Measurements from ENCODE around the gene KLHDC9.

Gene KLHDC9

GRCh38 chr1:161088587-161089110 is 9.5 kb upstream of the KLHDC9 start:
- H3K4me1 ChIP-seq (ENCODE audit: control insufficient read depth, insufficient read depth, low read length), result peaks cover 27% of the 10 kb centered on the region
- no peak overlapping the region for H3K27ac ChIP-seq (ENCODE audit: low read depth, low read length)
- no peaks in the 10 kb centered on the region for H3K36me3 ChIP-seq (ENCODE audit: control insufficient read depth, insufficient read depth, low read length)
- H3K9me3 ChIP-seq (ENCODE audit: control insufficient read depth, insufficient read depth, low read depth, low read length), result no peaks in the 10 kb centered on the region
- no peaks in the 10 kb centered on the region for H3K27me3 ChIP-seq (ENCODE audit: control insufficient read depth, insufficient read depth, low read length)
- no peak overlapping the region for H3K4me3 ChIP-seq (ENCODE audit: low read depth, low read length)
- H3K9ac ChIP-seq (ENCODE audit: low read length), result no peak overlapping the region

GRCh38 chr1:161089251-161089924 is 8.8 kb upstream of the KLHDC9 start, which contains the start of gene NECTIN4:
TSS of gene NECTIN4 (minus strand) at chr1:161089558. CDS start at chr1:161089296, 262 bp downstream.
- H3K27me3 ChIP-seq (ENCODE audit: control insufficient read depth, insufficient read depth, low read length), result no peaks in the 10 kb centered on the region
- no peaks in the 10 kb centered on the region for H3K9me3 ChIP-seq (ENCODE audit: control insufficient read depth, insufficient read depth, low read depth, low read length)
- peaks cover 20% of the 10 kb centered on the region for H3K4me1 ChIP-seq (ENCODE audit: control insufficient read depth, insufficient read depth, low read length)
- H3K9ac ChIP-seq (ENCODE audit: low read length), result no peak within 1 kb of the TSS
- no peak within 1 kb of the TSS for H3K27ac ChIP-seq (ENCODE audit: low read depth, low read length)
- H3K4me3 ChIP-seq (ENCODE audit: low read depth, low read length), result no peak within 1 kb of the TSS
- no peaks in the 10 kb centered on the region for H3K36me3 ChIP-seq (ENCODE audit: control insufficient read depth, insufficient read depth, low read length)

GRCh38 chr1:161089938-161090337 is 8.2 kb upstream of the KLHDC9 start:
- Histone ChIP-seq H3K4me3 (ENCODE audit: low read depth, low read length) (no peak overlapping the region), H3K9me3 (ENCODE audit: control insufficient read depth, insufficient read depth, low read depth, low read length) (no peaks in the 10 kb centered on the region), H3K27me3 (ENCODE audit: control insufficient read depth, insufficient read depth, low read length) (no peaks in the 10 kb centered on the region), H3K9ac (ENCODE audit: low read length) (no peak overlapping the region), H3K4me1 (ENCODE audit: control insufficient read depth, insufficient read depth, low read length) (peaks cover 17% of the 10 kb centered on the region), H3K27ac (ENCODE audit: low read depth, low read length) (no peak overlapping the region), H3K36me3 (ENCODE audit: control insufficient read depth, insufficient read depth, low read length) (no peaks in the 10 kb centered on the region)

GRCh38 chr1:161090617-161091016 is 7.5 kb upstream of the KLHDC9 start:
- Histone ChIP-seq H3K9me3 (ENCODE audit: control insufficient read depth, insufficient read depth, low read depth, low read length) (no peaks in the 10 kb centered on the region), H3K27ac (ENCODE audit: low read depth, low read length) (no peak overlapping the region), H3K4me3 (ENCODE audit: low read depth, low read length) (no peak overlapping the region), H3K4me1 (ENCODE audit: control insufficient read depth, insufficient read depth, low read length) (peaks cover 11% of the 10 kb centered on the region), H3K36me3 (ENCODE audit: control insufficient read depth, insufficient read depth, low read length) (no peaks in the 10 kb centered on the region), H3K9ac (ENCODE audit: low read length) (no peak overlapping the region), H3K27me3 (ENCODE audit: control insufficient read depth, insufficient read depth, low read length) (no peaks in the 10 kb centered on the region)

GRCh38 chr1:161091093-161091492 is 7.1 kb upstream of the KLHDC9 start:
- Histone ChIP-seq H3K9me3 (ENCODE audit: control insufficient read depth, insufficient read depth, low read depth, low read length) (no peaks in the 10 kb centered on the region), H3K4me1 (ENCODE audit: control insufficient read depth, insufficient read depth, low read length) (peaks cover 8% of the 10 kb centered on the region), H3K36me3 (ENCODE audit: control insufficient read depth, insufficient read depth, low read length) (no peaks in the 10 kb centered on the region), H3K27me3 (ENCODE audit: control insufficient read depth, insufficient read depth, low read length) (no peaks in the 10 kb centered on the region), H3K9ac (ENCODE audit: low read length) (no peak overlapping the region), H3K27ac (ENCODE audit: low read depth, low read length) (no peak overlapping the region), H3K4me3 (ENCODE audit: low read depth, low read length) (no peak overlapping the region)

- no peaks in the 10 kb centered on the region for H3K9me3 ChIP-seq (ENCODE audit: control insufficient read depth, insufficient read depth, low read depth, low read length)
- H3K4me1 ChIP-seq (ENCODE audit: control insufficient read depth, insufficient read depth, low read length), result no peaks in the 10 kb centered on the region; the same call in 1 of the 2 replicates
- H3K9ac ChIP-seq (ENCODE audit: low read length), result no peak overlapping the region
- H3K36me3 ChIP-seq (ENCODE audit: control insufficient read depth, insufficient read depth, low read length), result no peaks in the 10 kb centered on the region
- no peak overlapping the region for H3K4me3 ChIP-seq (ENCODE audit: low read depth, low read length)
- H3K27me3 ChIP-seq (ENCODE audit: control insufficient read depth, insufficient read depth, low read length), result no peaks in the 10 kb centered on the region
- no peak overlapping the region for H3K27ac ChIP-seq (ENCODE audit: low read depth, low read length)
These were observed 6.2 kb upstream of the KLHDC9 start for GRCh38 chr1:161091796-161092507.

- H3K9me3 ChIP-seq (ENCODE audit: control insufficient read depth, insufficient read depth, low read depth, low read length), result no peaks in the 10 kb centered on the region
- no peaks in the 10 kb centered on the region; the same call in none of the 2 replicates for H3K4me1 ChIP-seq (ENCODE audit: control insufficient read depth, insufficient read depth, low read length)
- no peaks in the 10 kb centered on the region for H3K27me3 ChIP-seq (ENCODE audit: control insufficient read depth, insufficient read depth, low read length)
- H3K9ac ChIP-seq (ENCODE audit: low read length), result no peak overlapping the region
- no peaks in the 10 kb centered on the region for H3K36me3 ChIP-seq (ENCODE audit: control insufficient read depth, insufficient read depth, low read length)
- no peak overlapping the region for H3K27ac ChIP-seq (ENCODE audit: low read depth, low read length)
- H3K4me3 ChIP-seq (ENCODE audit: low read depth, low read length), result no peak overlapping the region
These were observed 5.5 kb upstream of the KLHDC9 start for GRCh38 chr1:161092621-161093028.

GRCh38 chr1:161094481-161094880 is 3.7 kb upstream of the KLHDC9 start:
- Histone ChIP-seq H3K36me3 (ENCODE audit: control insufficient read depth, insufficient read depth, low read length) (no peaks in the 10 kb centered on the region), H3K27ac (ENCODE audit: low read depth, low read length) (no peak overlapping the region), H3K4me3 (ENCODE audit: low read depth, low read length) (no peak overlapping the region), H3K9me3 (ENCODE audit: control insufficient read depth, insufficient read depth, low read depth, low read length) (no peaks in the 10 kb centered on the region), H3K4me1 (ENCODE audit: control insufficient read depth, insufficient read depth, low read length) (no peaks in the 10 kb centered on the region; the same call in 1 of the 2 replicates), H3K27me3 (ENCODE audit: control insufficient read depth, insufficient read depth, low read length) (no peaks in the 10 kb centered on the region), H3K9ac (ENCODE audit: low read length) (no peak overlapping the region)

- H3K27me3 ChIP-seq (ENCODE audit: control insufficient read depth, insufficient read depth, low read length), result no peaks in the 10 kb centered on the region
- peaks cover 5% of the 10 kb centered on the region; the same call in 1 of the 2 replicates for H3K36me3 ChIP-seq (ENCODE audit: control insufficient read depth, insufficient read depth, low read length)
- no peaks in the 10 kb centered on the region; the same call in 1 of the 2 replicates for H3K4me1 ChIP-seq (ENCODE audit: control insufficient read depth, insufficient read depth, low read length)
- H3K9ac ChIP-seq (ENCODE audit: low read length), result no peak overlapping the region
- H3K4me3 ChIP-seq (ENCODE audit: low read depth, low read length), result no peak overlapping the region
- no peak overlapping the region for H3K27ac ChIP-seq (ENCODE audit: low read depth, low read length)
- H3K9me3 ChIP-seq (ENCODE audit: control insufficient read depth, insufficient read depth, low read depth, low read length), result no peaks in the 10 kb centered on the region
These were observed 2.9 kb upstream of the KLHDC9 start for GRCh38 chr1:161095230-161095629.

GRCh38 chr1:161096015-161096414 is 2.1 kb upstream of the KLHDC9 start:
- no peak overlapping the region for H3K4me3 ChIP-seq (ENCODE audit: low read depth, low read length)
- no peak overlapping the region for H3K27ac ChIP-seq (ENCODE audit: low read depth, low read length)
- H3K36me3 ChIP-seq (ENCODE audit: control insufficient read depth, insufficient read depth, low read length), result peaks cover 12% of the 10 kb centered on the region; the same call in 1 of the 2 replicates
- H3K9me3 ChIP-seq (ENCODE audit: control insufficient read depth, insufficient read depth, low read depth, low read length), result no peaks in the 10 kb centered on the region
- H3K27me3 ChIP-seq (ENCODE audit: control insufficient read depth, insufficient read depth, low read length), result no peaks in the 10 kb centered on the region
- no peak overlapping the region for H3K9ac ChIP-seq (ENCODE audit: low read length)
- no peaks in the 10 kb centered on the region; the same call in 1 of the 2 replicates for H3K4me1 ChIP-seq (ENCODE audit: control insufficient read depth, insufficient read depth, low read length)

GRCh38 chr1:161096530-161096929 is 1.6 kb upstream of the KLHDC9 start:
- no peak overlapping the region for H3K27ac ChIP-seq (ENCODE audit: low read depth, low read length)
- H3K9ac ChIP-seq (ENCODE audit: low read length), result no peak overlapping the region
- no peak overlapping the region for H3K4me3 ChIP-seq (ENCODE audit: low read depth, low read length)

More at GRCh38 chr1:161096530-161096929, 1.6 kb upstream of the KLHDC9 start:
- H3K4me1 ChIP-seq (ENCODE audit: control insufficient read depth, insufficient read depth, low read length), result no peaks in the 10 kb centered on the region; the same call in 1 of the 2 replicates
- no peaks in the 10 kb centered on the region for H3K9me3 ChIP-seq (ENCODE audit: control insufficient read depth, insufficient read depth, low read depth, low read length)
- H3K27me3 ChIP-seq (ENCODE audit: control insufficient read depth, insufficient read depth, low read length), result no peaks in the 10 kb centered on the region
- H3K36me3 ChIP-seq (ENCODE audit: control insufficient read depth, insufficient read depth, low read length), result peaks cover 16% of the 10 kb centered on the region
